GM18907 (cell line): ENCODE results near the gene TMEM222.
"Not testable (repeated sequence)": the region's sequence is repeated elsewhere in the genome, so short reads cannot be mapped to it uniquely, and the experiment has no call there.

ENCODE experiments used
- ATAC-seq: cut with Tn5 transposase; IDR thresholded peaks from one replicate; pipeline ENCODE4 v1.9.1; 2021; ENCODE audit warnings: mild to moderate bottlenecking, moderate library complexity; ENCODE audit not compliant: unreplicated experiment

Gene TMEM222

GRCh38 chr1:27321813-27322568, at the start of gene TMEM222:
Gene TMEM222, plus strand, starts transcription at chr1:27322163. Its CDS starts 35 bp downstream, at chr1:27322198.
- peak; percentile 90 for ATAC-seq

GRCh38 chr1:27274204-27274603, 47.8 kb upstream of the TMEM222 start:
- ATAC-seq, result no peak

GRCh38 chr1:27275696-27276095, 46.3 kb upstream of the TMEM222 start:
- ATAC-seq, result no peak

GRCh38 chr1:27284425-27285273, 37.3 kb upstream of the TMEM222 start:
- no peak for ATAC-seq

GRCh38 chr1:27285274-27285660, 36.7 kb upstream of the TMEM222 start:
- no peak for ATAC-seq

- ATAC-seq, result not testable (repeated sequence)
Measured at GRCh38 chr1:27285821-27286220, 36.1 kb upstream of the TMEM222 start.

GRCh38 chr1:27289125-27289524, 32.8 kb upstream of the TMEM222 start:
- ATAC-seq, result not testable (repeated sequence)

GRCh38 chr1:27290581-27290980, 31.4 kb upstream of the TMEM222 start:
- no peak for ATAC-seq

- no peak for ATAC-seq
Measured at GRCh38 chr1:27292106-27292505, 29.9 kb upstream of the TMEM222 start.

- no peak for ATAC-seq
Measured at GRCh38 chr1:27293915-27294314, 28.0 kb upstream of the TMEM222 start.

GRCh38 chr1:27296773-27297291, 25.1 kb upstream of the TMEM222 start:
- no peak for ATAC-seq

- ATAC-seq, result no peak
Measured at GRCh38 chr1:27297903-27298302, 24.1 kb upstream of the TMEM222 start.

- ATAC-seq, result no peak
Measured at GRCh38 chr1:27298632-27299384, 23.2 kb upstream of the TMEM222 start.

- no peak for ATAC-seq
Measured at GRCh38 chr1:27299385-27300271, 22.3 kb upstream of the TMEM222 start.

GRCh38 chr1:27300341-27301051, 21.5 kb upstream of the TMEM222 start:
- ATAC-seq, result peak; percentile 53

GRCh38 chr1:27301052-27301422, 20.9 kb upstream of the TMEM222 start:
- no peak for ATAC-seq

- no peak for ATAC-seq
Measured at GRCh38 chr1:27301582-27302199, 20.3 kb upstream of the TMEM222 start.

GRCh38 chr1:27302612-27303011, 19.4 kb upstream of the TMEM222 start:
- no peak for ATAC-seq

- no peak for ATAC-seq
Measured at GRCh38 chr1:27303509-27303908, 18.5 kb upstream of the TMEM222 start.
